Ascending aorta (tissue), 2 donors: Measurements from ENCODE around the gene DDHD1. TPM values are rescaled to one million over a fixed set of nuclear protein-coding genes. Genes with fewer than 3 reads are reported as not detected.
A peak's percentile ranks its signal among the peaks of the same experiment; 100 is the strongest.
"Not testable (repeated sequence)": the region's sequence is repeated elsewhere in the genome, so short reads cannot be mapped to it uniquely, and the experiment has no call there.

Experiments used
- DNase-seq, 2 donors: peaks; one replicate each; pipeline ENCODE4 v3.0.0-alpha.2; 2019; ENCODE audit warnings: low spot score in 2 of 2
- H3K27ac ChIP-seq, 2 donors: fragments of 200-600 bp; sonication (generic); one replicate each; pipeline ENCODE4 v1.5.1; 2016 to 2017; ENCODE audit warnings: mild to moderate bottlenecking in 1 of 2
- H3K27me3 ChIP-seq: fragments of 200-600 bp; sonication (generic); one replicate; pipeline ENCODE4 v1.5.1; 2017
- H3K36me3 ChIP-seq, 2 donors: fragments of 200-600 bp; sonication (generic); one replicate each; pipeline ENCODE4 v1.5.1; 2016
- H3K4me1 ChIP-seq, 2 donors: fragments of 200-600 bp; sonication (generic); one replicate each; pipeline ENCODE4 v1.5.1; 2016 to 2017; ENCODE audit warnings: mild to moderate bottlenecking in 1 of 2
- H3K4me3 ChIP-seq, 2 donors: fragments of 200-600 bp; sonication (generic); one replicate each; pipeline ENCODE4 v1.5.1; 2016 to 2017; ENCODE audit warnings: mild to moderate bottlenecking in 1 of 2
- H3K9me3 ChIP-seq, 2 donors: fragments of 200-600 bp; sonication (generic); one replicate each; pipeline ENCODE4 v1.5.1; 2016
- intact Hi-C: fragments of 100-400 bp; cut with DNase I; formaldehyde crosslinking; loops from one replicate; pipeline ENCODE4 v1.15.1; 2023
- total RNA-seq: library from RNA; depleted of rRNA; stranded (reverse); fragments of >200 nt; gene quantifications from one replicate; pipeline ENCODE4 v1.1.0, GENCODE V29; 2016
- TF ChIP-seq, protein P1 (sequence below), 3 experiments: fragments of 200-600 bp in 2 of 3; fragments of 450-650 bp in 1 of 3; sonication (generic) in 2 of 3; IDR thresholded peaks; one replicate each; pipeline ENCODE4 v1.5.1; 2016 to 2019; ENCODE audit warnings: antibody characterized with exemption in 3 of 3, mild to moderate bottlenecking in 1 of 3, moderate library complexity in 1 of 3

The DDHD1 gene
- total RNA-seq, 1 donor from 2014 or later = 21.3 TPM

DNA sequence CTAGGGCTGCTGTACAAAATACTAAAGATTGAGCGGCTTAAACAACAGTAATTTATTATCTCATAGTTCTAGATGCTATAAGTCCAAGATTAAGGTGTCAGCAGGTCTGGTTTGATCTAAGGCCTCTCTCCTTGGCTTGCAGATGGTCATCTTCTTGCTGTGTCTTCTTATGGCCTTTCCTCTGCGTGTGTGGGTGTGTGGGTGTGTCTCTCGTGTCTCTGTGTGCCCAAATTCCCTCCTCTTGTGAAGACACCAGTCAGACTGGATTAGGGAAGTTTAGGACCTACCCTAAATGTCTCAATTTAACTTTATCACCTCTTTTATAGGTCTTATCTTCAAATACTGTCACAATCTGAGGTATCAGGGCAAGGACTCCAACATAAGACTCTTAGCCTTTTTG, 28.3 kb downstream of the DDHD1 start:
- Histone ChIP-seq H3K9me3 (peaks cover 0 to 10% of the 10 kb centered on the region in 2 donors), H3K27me3 (no peaks in the 10 kb centered on the region), H3K36me3 (no peaks in the 10 kb centered on the region), H3K4me1 (no peaks in the 10 kb centered on the region), H3K4me3 (no peak overlapping the region), H3K27ac (no peak overlapping the region)
- TF ChIP-seq, protein P1, sequence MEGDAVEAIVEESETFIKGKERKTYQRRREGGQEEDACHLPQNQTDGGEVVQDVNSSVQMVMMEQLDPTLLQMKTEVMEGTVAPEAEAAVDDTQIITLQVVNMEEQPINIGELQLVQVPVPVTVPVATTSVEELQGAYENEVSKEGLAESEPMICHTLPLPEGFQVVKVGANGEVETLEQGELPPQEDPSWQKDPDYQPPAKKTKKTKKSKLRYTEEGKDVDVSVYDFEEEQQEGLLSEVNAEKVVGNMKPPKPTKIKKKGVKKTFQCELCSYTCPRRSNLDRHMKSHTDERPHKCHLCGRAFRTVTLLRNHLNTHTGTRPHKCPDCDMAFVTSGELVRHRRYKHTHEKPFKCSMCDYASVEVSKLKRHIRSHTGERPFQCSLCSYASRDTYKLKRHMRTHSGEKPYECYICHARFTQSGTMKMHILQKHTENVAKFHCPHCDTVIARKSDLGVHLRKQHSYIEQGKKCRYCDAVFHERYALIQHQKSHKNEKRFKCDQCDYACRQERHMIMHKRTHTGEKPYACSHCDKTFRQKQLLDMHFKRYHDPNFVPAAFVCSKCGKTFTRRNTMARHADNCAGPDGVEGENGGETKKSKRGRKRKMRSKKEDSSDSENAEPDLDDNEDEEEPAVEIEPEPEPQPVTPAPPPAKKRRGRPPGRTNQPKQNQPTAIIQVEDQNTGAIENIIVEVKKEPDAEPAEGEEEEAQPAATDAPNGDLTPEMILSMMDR (IDR thresholded peaks at IDR 0.05) = no peak
- intact Hi-C loops = no loop called here
- no peak for DNase-seq

GRCh38 chr14:53121419-53121818, 31.7 kb downstream of the DDHD1 start:
- DNase-seq, H3K4me1 ChIP-seq, intact Hi-C loops, H3K4me3 ChIP-seq, H3K36me3 ChIP-seq, H3K27me3 ChIP-seq, H3K27ac ChIP-seq: not testable (repeated sequence)
- H3K9me3 ChIP-seq = peaks cover 0 to 19% of the 10 kb centered on the region in 2 donors

- intact Hi-C loops, H3K27me3 ChIP-seq, H3K36me3 ChIP-seq, DNase-seq, H3K4me1 ChIP-seq, H3K4me3 ChIP-seq, H3K27ac ChIP-seq: not testable (repeated sequence)
- peaks cover 0 to 22% of the 10 kb centered on the region in 2 donors for H3K9me3 ChIP-seq
Observed at GRCh38 chr14:53117479-53117878, 35.6 kb downstream of the DDHD1 start.

- intact Hi-C loops = no loop called here
- TF ChIP-seq, protein P1 (IDR thresholded peaks at IDR 0.05) = no peak
- H3K4me1 ChIP-seq = no peaks in the 10 kb centered on the region
- H3K27me3 ChIP-seq = no peaks in the 10 kb centered on the region
- H3K4me3 ChIP-seq = no peak overlapping the region
- DNase-seq = no peak
- no peak overlapping the region for H3K27ac ChIP-seq
- H3K36me3 ChIP-seq = no peaks in the 10 kb centered on the region
- H3K9me3 ChIP-seq = peaks cover 0 to 7% of the 10 kb centered on the region in 2 donors
Observed at GRCh38 chr14:53113989-53114388, 39.1 kb downstream of the DDHD1 start.

DNA sequence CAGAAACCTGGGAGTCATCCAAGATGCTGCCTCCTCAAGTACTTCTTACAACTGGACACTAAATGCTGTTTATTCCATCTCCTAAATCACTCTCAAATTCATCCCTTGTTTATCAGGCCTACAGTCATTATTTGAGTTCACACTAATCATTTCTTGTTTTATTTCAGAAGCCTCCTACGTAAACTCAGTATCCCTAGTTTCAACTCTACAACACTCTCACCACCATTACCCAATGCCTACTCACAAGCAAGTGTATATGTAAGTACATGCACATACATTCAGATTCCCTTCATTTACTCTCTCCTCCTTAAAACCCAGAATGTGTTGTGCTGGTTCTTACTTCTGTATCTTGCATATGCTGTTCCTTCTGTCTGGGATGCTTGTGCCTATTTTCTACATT, 43.0 kb downstream of the DDHD1 start:
- TF ChIP-seq, protein P1 (IDR thresholded peaks at IDR 0.05) = no peak
- Histone ChIP-seq H3K27ac (no peak overlapping the region), H3K4me1 (no peaks in the 10 kb centered on the region), H3K27me3 (no peaks in the 10 kb centered on the region), H3K9me3 (peaks cover 0 to 13% of the 10 kb centered on the region in 2 donors), H3K36me3 (no peaks in the 10 kb centered on the region), H3K4me3 (no peak overlapping the region)
- intact Hi-C loops = no loop called here
- no peak for DNase-seq

GRCh38 chr14:53109105-53110041, 43.8 kb downstream of the DDHD1 start:
- peaks cover 0 to 13% of the 10 kb centered on the region in 2 donors for H3K9me3 ChIP-seq
- TF ChIP-seq, protein P1 (IDR thresholded peaks at IDR 0.05) = no peak
- H3K36me3 ChIP-seq = no peaks in the 10 kb centered on the region
- intact Hi-C loops = no loop called here
- H3K27ac ChIP-seq = no peak overlapping the region
- H3K4me3 ChIP-seq = peak overlapping the region in 1 of 2 donors; percentile 3
- H3K27me3 ChIP-seq = no peaks in the 10 kb centered on the region
- DNase-seq = no peak
- H3K4me1 ChIP-seq = no peaks in the 10 kb centered on the region
